GM23338 (cell line): ENCODE results near the gene DAND5. TPM values are rescaled to one million over a fixed set of nuclear protein-coding genes. Genes with fewer than 3 reads are reported as not detected.

Source experiments
- ATAC-seq: fragments of 200-7000 bp; cut with Tn5 transposase; 3 replicates; pipeline ENCODE4 v1.9.1; 2020
- DNase-seq: peaks from one replicate; pipeline ENCODE4 v3.0.0-alpha.2; 2015; ENCODE audit warnings: low spot score
- H2AFZ ChIP-seq: fragments of 200-600 bp; sonication (generic); 2 replicates; pipeline ENCODE4 v1.8.0; 2016; ENCODE audit warnings: antibody characterized with exemption, mild to moderate bottlenecking, moderate library complexity
- H3F3A ChIP-seq: fragments of 200-600 bp; sonication (generic); replicated peaks from 2 replicates; pipeline ENCODE4 v1.8.0; 2017; ENCODE audit warnings: antibody characterized with exemption, mixed run types, low read depth
- H3K27ac ChIP-seq: fragments of 200-600 bp; sonication (generic); 2 replicates; pipeline ENCODE4 v1.6.1; 2016; ENCODE audit warnings: low read depth
- H3K27me3 ChIP-seq: fragments of 200-600 bp; sonication (generic); 2 replicates; pipeline ENCODE4 v1.8.0; 2016; ENCODE audit warnings: mild to moderate bottlenecking, mixed run types, moderate library complexity; ENCODE audit not compliant: insufficient read depth
- H3K36me3 ChIP-seq: fragments of 200-600 bp; sonication (generic); 2 replicates; pipeline ENCODE4 v1.8.0; 2016; ENCODE audit warnings: mild to moderate bottlenecking; ENCODE audit not compliant: insufficient read depth
- H3K4me1 ChIP-seq: fragments of 200-600 bp; sonication (generic); 2 replicates; pipeline ENCODE4 v1.8.0; 2016; ENCODE audit warnings: mild to moderate bottlenecking, moderate library complexity; ENCODE audit not compliant: insufficient read depth
- H3K4me2 ChIP-seq: fragments of 200-600 bp; sonication (generic); 2 replicates; pipeline ENCODE4 v1.7.1; 2017; ENCODE audit warnings: mixed run types
- H3K4me3 ChIP-seq: fragments of 200-600 bp; sonication (generic); 2 replicates; pipeline ENCODE4 v1.6.1; 2016; ENCODE audit warnings: mixed run types
- H3K79me2 ChIP-seq: fragments of 200-600 bp; sonication (generic); replicated peaks from 2 replicates; pipeline ENCODE4 v1.8.0; 2017; ENCODE audit warnings: mild to moderate bottlenecking; ENCODE audit not compliant: insufficient read depth
- H3K9me2 ChIP-seq: fragments of 200-600 bp; sonication (generic); 2 replicates; pipeline ENCODE4 v1.8.0; 2017; ENCODE audit not compliant: insufficient read depth
- H4K20me1 ChIP-seq: fragments of 200-600 bp; sonication (generic); replicated peaks from 2 replicates; pipeline ENCODE4 v1.8.0; 2017; ENCODE audit warnings: mild to moderate bottlenecking; ENCODE audit not compliant: insufficient read depth
- H3K27ac Mint-ChIP-seq: 2 replicates; pipeline ENCODE4 v1.8.0; 2020; ENCODE audit warnings: inconsistent platforms, mild to moderate bottlenecking, moderate library complexity, mixed read lengths
- H3K27me3 Mint-ChIP-seq: 3 replicates; pipeline ENCODE4 v1.8.0; 2022; ENCODE audit warnings: low read depth, mild to moderate bottlenecking, moderate library complexity, mixed read lengths, inconsistent platforms; ENCODE audit not compliant: insufficient read depth, poor library complexity
- H3K36me3 Mint-ChIP-seq: 3 replicates; pipeline ENCODE4 v1.8.0; 2021; ENCODE audit warnings: low read depth, mild to moderate bottlenecking, inconsistent platforms, moderate library complexity, mixed read lengths
- H3K4me1 Mint-ChIP-seq: 3 replicates; pipeline ENCODE4 v1.8.0; 2020; ENCODE audit warnings: mild to moderate bottlenecking, inconsistent platforms, mixed read lengths
- H3K4me3 Mint-ChIP-seq: 3 replicates; pipeline ENCODE4 v1.8.0; 2021; ENCODE audit warnings: moderate library complexity, mild to moderate bottlenecking, inconsistent platforms, mixed read lengths
- H3K9me3 Mint-ChIP-seq: 3 replicates; pipeline ENCODE4 v1.8.0; 2020; ENCODE audit warnings: moderate library complexity, mild to moderate bottlenecking, inconsistent platforms, mixed read lengths
- CREB1 ChIP-seq: fragments of 250-450 bp; sonication (Bioruptor Pico); IDR thresholded peaks from 2 replicates; pipeline ENCODE4 v1.5.0; 2020; ENCODE audit warnings: low read depth, mild to moderate bottlenecking, moderate library complexity
- CTCF ChIP-seq, 2 experiments: fragments of 200-600 bp in 1 of 2; sonication (generic) in 1 of 2; conservative IDR thresholded peaks; 2 replicates each; pipeline versions ENCODE4 v1.5.1 to v1.6.1; 2016 to 2017; ENCODE audit warnings: antibody characterized with exemption in 2 of 2, low read depth in 2 of 2, mild to moderate bottlenecking in 2 of 2, moderate library complexity in 1 of 2
- ETS1 ChIP-seq: IDR thresholded peaks from 2 replicates; pipeline ENCODE4 v1.6.1; 2016; ENCODE audit warnings: antibody characterized with exemption
- EZH2 ChIP-seq: fragments of 200-600 bp; sonication (generic); IDR thresholded peaks from one replicate; pipeline ENCODE4 v1.8.0; 2017; ENCODE audit warnings: antibody characterized with exemption, mild to moderate bottlenecking, low read depth; ENCODE audit not compliant: unreplicated experiment
- EZH2phosphoT487 ChIP-seq: fragments of 200-600 bp; sonication (generic); IDR thresholded peaks from one replicate; pipeline ENCODE4 v1.8.1; 2018; ENCODE audit warnings: antibody characterized with exemption; ENCODE audit not compliant: unreplicated experiment
- JUNB ChIP-seq: IDR thresholded peaks from one replicate; pipeline ENCODE4 v1.6.1; 2016; ENCODE audit warnings: antibody characterized with exemption; ENCODE audit not compliant: unreplicated experiment
- NANOG ChIP-seq: IDR thresholded peaks from 2 replicates; pipeline ENCODE4 v1.6.1; 2016; ENCODE audit warnings: antibody characterized with exemption, borderline replicate concordance
- POLR2AphosphoS5 ChIP-seq: IDR thresholded peaks from 2 replicates; pipeline ENCODE4 v1.6.1; 2016; ENCODE audit warnings: antibody characterized with exemption, low read depth
- STAT1 ChIP-seq: IDR thresholded peaks from one replicate; pipeline ENCODE4 v1.6.1; 2016; ENCODE audit warnings: antibody characterized with exemption; ENCODE audit not compliant: unreplicated experiment
- ZNF114 ChIP-seq: fragments of 250-450 bp; sonication (Bioruptor Pico); IDR thresholded peaks from 2 replicates; pipeline ENCODE4 v1.5.0; 2020; ENCODE audit warnings: mild to moderate bottlenecking, moderate library complexity
- ZNF331 ChIP-seq: fragments of 250-450 bp; sonication (Bioruptor Pico); IDR thresholded peaks from 2 replicates; pipeline ENCODE4 v1.5.0; 2020; ENCODE audit warnings: low read depth, mild to moderate bottlenecking, moderate library complexity
- ZNF462 ChIP-seq: fragments of 250-450 bp; sonication (Bioruptor Pico); IDR thresholded peaks from 2 replicates; pipeline ENCODE4 v1.5.0; 2020; ENCODE audit warnings: mild to moderate bottlenecking, moderate library complexity
- polyA plus RNA-seq: library from polyadenylated mRNA; unstranded; fragments of >200 nt; fragmentation: Nextera tagmentation; extraction: Ambion mirVana; gene quantifications from 2 replicates; pipeline ENCODE4 v1.2.1, GENCODE V29; 2016
- total RNA-seq: library from RNA; depleted of rRNA; stranded (reverse); fragments of >200 nt; shearing (Covaris generic); gene quantifications from 2 replicates; pipeline ENCODE4 v1.2.3, GENCODE V29; 2014
- TF ChIP-seq, protein P1 (sequence below): IDR thresholded peaks from one replicate; pipeline ENCODE4 v1.6.1; 2018; ENCODE audit warnings: antibody characterized with exemption; ENCODE audit not compliant: unreplicated experiment

Gene DAND5
- total and polyA plus RNA-seq, 2 experiments from 2014 or later = 0.18 to 0.28 TPM

- no peak overlapping the region for H3K27ac Mint-ChIP-seq
- peaks cover 12% of the 10 kb centered on the region for H3K4me1 Mint-ChIP-seq
Measured at GRCh38 chr19:12987190-12987589, 17.8 kb downstream of the DAND5 start.

More at GRCh38 chr19:12987190-12987589, 17.8 kb downstream of the DAND5 start:
- no peak overlapping the region for H3K4me2 ChIP-seq
- Mint-ChIP-seq H3K4me3 (no peak overlapping the region; the same call in 2 of the 3 replicates), H3K27me3 (peaks cover 35% of the 10 kb centered on the region), H3K9me3 (no peaks in the 10 kb centered on the region), H3K36me3 (no peaks in the 10 kb centered on the region)
- H3K79me2 ChIP-seq = no peaks in the 10 kb centered on the region
- TF ChIP-seq JUNB (no peak), EZH2 (no peak), NANOG (no peak), POLR2AphosphoS5 (no peak), ZNF331 (no peak), ZNF114 (CRISPR knock-in tag) (no peak), ETS1 (no peak), STAT1 (no peak), EZH2phosphoT487 (no peak), CREB1 (CRISPR knock-in tag) (no peak), CTCF (conservative IDR thresholded peaks at IDR 0.05; ENCODE audit: low read depth in 2 of 2) (no peak), ZNF462 (CRISPR knock-in tag) (no peak)
- TF ChIP-seq, protein P1, sequence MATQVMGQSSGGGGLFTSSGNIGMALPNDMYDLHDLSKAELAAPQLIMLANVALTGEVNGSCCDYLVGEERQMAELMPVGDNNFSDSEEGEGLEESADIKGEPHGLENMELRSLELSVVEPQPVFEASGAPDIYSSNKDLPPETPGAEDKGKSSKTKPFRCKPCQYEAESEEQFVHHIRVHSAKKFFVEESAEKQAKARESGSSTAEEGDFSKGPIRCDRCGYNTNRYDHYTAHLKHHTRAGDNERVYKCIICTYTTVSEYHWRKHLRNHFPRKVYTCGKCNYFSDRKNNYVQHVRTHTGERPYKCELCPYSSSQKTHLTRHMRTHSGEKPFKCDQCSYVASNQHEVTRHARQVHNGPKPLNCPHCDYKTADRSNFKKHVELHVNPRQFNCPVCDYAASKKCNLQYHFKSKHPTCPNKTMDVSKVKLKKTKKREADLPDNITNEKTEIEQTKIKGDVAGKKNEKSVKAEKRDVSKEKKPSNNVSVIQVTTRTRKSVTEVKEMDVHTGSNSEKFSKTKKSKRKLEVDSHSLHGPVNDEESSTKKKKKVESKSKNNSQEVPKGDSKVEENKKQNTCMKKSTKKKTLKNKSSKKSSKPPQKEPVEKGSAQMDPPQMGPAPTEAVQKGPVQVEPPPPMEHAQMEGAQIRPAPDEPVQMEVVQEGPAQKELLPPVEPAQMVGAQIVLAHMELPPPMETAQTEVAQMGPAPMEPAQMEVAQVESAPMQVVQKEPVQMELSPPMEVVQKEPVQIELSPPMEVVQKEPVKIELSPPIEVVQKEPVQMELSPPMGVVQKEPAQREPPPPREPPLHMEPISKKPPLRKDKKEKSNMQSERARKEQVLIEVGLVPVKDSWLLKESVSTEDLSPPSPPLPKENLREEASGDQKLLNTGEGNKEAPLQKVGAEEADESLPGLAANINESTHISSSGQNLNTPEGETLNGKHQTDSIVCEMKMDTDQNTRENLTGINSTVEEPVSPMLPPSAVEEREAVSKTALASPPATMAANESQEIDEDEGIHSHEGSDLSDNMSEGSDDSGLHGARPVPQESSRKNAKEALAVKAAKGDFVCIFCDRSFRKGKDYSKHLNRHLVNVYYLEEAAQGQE = no peak
- no peak overlapping the region for H2AFZ ChIP-seq
- no peaks in the 10 kb centered on the region; the same call in 1 of the 2 replicates for H3K4me1 ChIP-seq
- no peaks in the 10 kb centered on the region for H3K9me2 ChIP-seq
- ATAC-seq (no peak), DNase-seq (no peak)
- H3K27me3 ChIP-seq = peaks cover 45% of the 10 kb centered on the region
- no peaks in the 10 kb centered on the region for H3K36me3 ChIP-seq
- H4K20me1 ChIP-seq = no peaks in the 10 kb centered on the region
- no peak overlapping the region for H3K27ac ChIP-seq
- no peak overlapping the region for H3K4me3 ChIP-seq
- peaks cover 13% of the 10 kb centered on the region; the same call in 1 of the 2 replicates for H3F3A ChIP-seq
